ENCODE results near the gene CST7. TPM values are rescaled to one million over a fixed set of nuclear protein-coding genes. Genes with fewer than 3 reads are reported as not detected.

Gene CST7
- total and polyA plus RNA-seq, 2 experiments from 2014 or later = not detected

- DNase-seq (ENCODE audit: low spot score) (no peak), ATAC-seq (no peak)
- Histone ChIP-seq H3K27ac (ENCODE audit: low read depth) (no peak overlapping the region), H3K4me2 (no peak overlapping the region), H3F3A (replicated peaks; ENCODE audit: low read depth) (no peaks in the 10 kb centered on the region), H2AFZ (no peak overlapping the region), H3K27me3 (ENCODE audit: insufficient read depth) (no peaks in the 10 kb centered on the region), H3K4me3 (no peak overlapping the region), H3K36me3 (ENCODE audit: insufficient read depth) (no peaks in the 10 kb centered on the region), H3K4me1 (ENCODE audit: insufficient read depth) (no peaks in the 10 kb centered on the region), H3K79me2 (replicated peaks; ENCODE audit: insufficient read depth) (no peaks in the 10 kb centered on the region), H3K9me2 (ENCODE audit: insufficient read depth) (0 out of 2 replicates have a peak, but pooled peaks cover 5% of the 10 kb centered on the region), H4K20me1 (replicated peaks; ENCODE audit: insufficient read depth) (no peaks in the 10 kb centered on the region)
- no peaks in the 10 kb centered on the region for H3K36me3 Mint-ChIP-seq (ENCODE audit: low read depth)
- TF ChIP-seq JUNB (IDR thresholded peaks at IDR 0.05; ENCODE audit: unreplicated experiment) (no peak), ZNF114 (CRISPR knock-in tag; IDR thresholded peaks at IDR 0.05) (no peak), REST (IDR thresholded peaks at IDR 0.05; ENCODE audit: unreplicated experiment) (no peak), POLR2AphosphoS5 (IDR thresholded peaks at IDR 0.05; ENCODE audit: low read depth) (no peak)
- no peak overlapping the region for H3K27ac Mint-ChIP-seq
- no peaks in the 10 kb centered on the region for H3K27me3 Mint-ChIP-seq (ENCODE audit: insufficient read depth, low read depth, poor library complexity)
- peaks cover 31% of the 10 kb centered on the region for H3K9me3 Mint-ChIP-seq
- no peaks in the 10 kb centered on the region for H3K4me1 Mint-ChIP-seq
- H3K4me3 Mint-ChIP-seq = no peak overlapping the region
Measured at GRCh38 chr20:24935766-24936525, 13.1 kb upstream of the CST7 start.

GRCh38 chr20:24936526-24937407 is 12.3 kb upstream of the CST7 start:
- H3K27ac Mint-ChIP-seq = no peak overlapping the region
- DNase-seq (ENCODE audit: low spot score) = no peak
- TF ChIP-seq CREB1 (CRISPR knock-in tag; IDR thresholded peaks at IDR 0.05; ENCODE audit: low read depth) (no peak), JUNB (IDR thresholded peaks at IDR 0.05; ENCODE audit: unreplicated experiment) (no peak), EZH2phosphoT487 (IDR thresholded peaks at IDR 0.05; ENCODE audit: unreplicated experiment) (no peak), POLR2AphosphoS5 (IDR thresholded peaks at IDR 0.05; ENCODE audit: low read depth) (no peak), ETS1 (IDR thresholded peaks at IDR 0.05) (no peak), REST (IDR thresholded peaks at IDR 0.05; ENCODE audit: unreplicated experiment) (no peak), ZNF114 (CRISPR knock-in tag; IDR thresholded peaks at IDR 0.05) (no peak), EZH2 (IDR thresholded peaks at IDR 0.05; ENCODE audit: low read depth, unreplicated experiment) (no peak)

More at GRCh38 chr20:24936526-24937407, 12.3 kb upstream of the CST7 start:
- H3K4me2 ChIP-seq = no peak overlapping the region
- H4K20me1 ChIP-seq (replicated peaks; ENCODE audit: insufficient read depth) = no peaks in the 10 kb centered on the region
- H3K4me1 Mint-ChIP-seq = no peaks in the 10 kb centered on the region
- peaks cover 39% of the 10 kb centered on the region for H3K9me3 Mint-ChIP-seq
- no peaks in the 10 kb centered on the region for H3K79me2 ChIP-seq (replicated peaks; ENCODE audit: insufficient read depth)
- H2AFZ ChIP-seq = no peak overlapping the region
- no peaks in the 10 kb centered on the region for H3K27me3 Mint-ChIP-seq (ENCODE audit: insufficient read depth, low read depth, poor library complexity)
- ATAC-seq = no peak
- no peak overlapping the region for H3K27ac ChIP-seq (ENCODE audit: low read depth)
- H3K36me3 ChIP-seq (ENCODE audit: insufficient read depth) = no peaks in the 10 kb centered on the region; the same call in 1 of the 2 replicates
- H3K9me2 ChIP-seq (ENCODE audit: insufficient read depth) = 0 out of 2 replicates have a peak, but pooled peaks cover 5% of the 10 kb centered on the region
- H3K4me1 ChIP-seq (ENCODE audit: insufficient read depth) = no peaks in the 10 kb centered on the region
- no peak overlapping the region for H3K4me3 Mint-ChIP-seq
- no peaks in the 10 kb centered on the region for H3K27me3 ChIP-seq (ENCODE audit: insufficient read depth)
- H3K4me3 ChIP-seq = no peak overlapping the region
- H3K36me3 Mint-ChIP-seq (ENCODE audit: low read depth) = 0 out of 3 replicates have a peak, but pooled peaks cover under 1% of the 10 kb centered on the region
- no peaks in the 10 kb centered on the region for H3F3A ChIP-seq (replicated peaks; ENCODE audit: low read depth)
